Pancreas (tissue), 10 donors: ENCODE results near the gene DLX3. TPM values are rescaled to one million over a fixed set of nuclear protein-coding genes. Genes with fewer than 3 reads are reported as not detected.
A peak's percentile ranks its signal among the peaks of the same experiment; 100 is the strongest.

Experiments
- ATAC-seq, 4 donors: fragments of 200-7000 bp; cut with Tn5 transposase; one replicate each; pipeline versions ENCODE4 v1.8.0 to v1.9.1; 2020; ENCODE audit warnings: mild to moderate bottlenecking in 4 of 4, moderate library complexity in 4 of 4
- DNase-seq, 6 donors: peaks; one replicate each; pipeline ENCODE4 v3.0.0-alpha.2; 2020
- FAIRE-seq: peaks from 2 replicates; lab custom pipeline; 2012; peaks lifted over from hg19 to GRCh38; lab: Jason Lieb, UNC
- H3K27ac ChIP-seq, 4 donors: fragments of 200-600 bp; sonication (generic); 1 replicate in 3 of 4; 2 replicates in 1 of 4; pipeline versions ENCODE4 v1.5.0 to v1.8.0; 2020
- H3K27me3 ChIP-seq, 4 donors: fragments of 200-600 bp; one replicate each; pipeline ENCODE4 v1.8.0; 2021
- H3K36me3 ChIP-seq, 3 donors: fragments of 200-600 bp; sonication (generic) in 1 of 3; one replicate each; pipeline versions ENCODE4 v1.5.0 to v1.8.0; 2020 to 2021
- H3K4me1 ChIP-seq, 3 donors: fragments of 200-600 bp; one replicate each; pipeline ENCODE4 v1.8.0; 2021
- H3K4me3 ChIP-seq, 4 donors: fragments of 200-600 bp; sonication (generic) in 2 of 4; one replicate each; pipeline versions ENCODE4 v1.5.0 to v1.8.0; 2020 to 2021
- H3K9me3 ChIP-seq, 4 donors: fragments of 200-600 bp; one replicate each; pipeline ENCODE4 v1.8.0; 2021
- WGBS, 2 donors: extraction: QIAGEN DNeasy Blood & Tissue Kit; methylation state at CpG; one replicate each; pipeline ENCODE4 v1.1.7; 2013; 5-methylcytosine and 5-hydroxymethylcytosine counted together
- intact Hi-C, 3 donors: fragments of 100-400 bp; cut with DNase I; formaldehyde crosslinking; loops; one replicate each; pipeline versions ENCODE4 v1.11.1 to v1.14.2; 2022
- polyA plus RNA-seq, 2 donors: library from polyadenylated mRNA; stranded (reverse); fragments of 200-250 nt; gene quantifications; one replicate each; pipeline ENCODE4 v1.2.3, GENCODE V29; 2013
- total RNA-seq, 6 donors: library from RNA; stranded (reverse); fragmentation: NEBNext Ultra II Directional in 4 of 6; extraction: Animal tissue kit (Norgen Biotek cat#: 25700) in 4 of 6; gene quantifications; one replicate each; pipeline versions ENCODE4 v1.2.1 to v1.2.4, GENCODE V29; 2021 to 2023
- TF ChIP-seq, protein P1 (sequence below), 4 donors: fragments of 200-600 bp; sonication (generic) in 3 of 4; IDR thresholded peaks; one replicate each; pipeline versions ENCODE4 v1.5.0 to v1.8.0; 2021; ENCODE audit warnings: antibody characterized with exemption in 4 of 4
- donor health status: healthy with polysubstance abuse.
- donor health status: DM: no; HTN: no; CAD: no; lungs with moderate emphysema.
- donor health status: DM: no; HTN: no; CAD: no.
- donor health status: control.
- donor health status: control.
- donor health status: Bipolar disorder and iron deficiency.
- donor health status: DM: yes; HTN: yes; CAD: no.
- donor health status: DM: no; HTN: no; CAD: no.
- donor health status: DM: no; HTN: no; CAD: no.
- donor health status: DM: yes; HTN: yes; CAD: no.

DLX3 gene
- total and polyA plus RNA-seq, 8 donors, result 0.09 to 0.53 (median 0.32) TPM

DNA sequence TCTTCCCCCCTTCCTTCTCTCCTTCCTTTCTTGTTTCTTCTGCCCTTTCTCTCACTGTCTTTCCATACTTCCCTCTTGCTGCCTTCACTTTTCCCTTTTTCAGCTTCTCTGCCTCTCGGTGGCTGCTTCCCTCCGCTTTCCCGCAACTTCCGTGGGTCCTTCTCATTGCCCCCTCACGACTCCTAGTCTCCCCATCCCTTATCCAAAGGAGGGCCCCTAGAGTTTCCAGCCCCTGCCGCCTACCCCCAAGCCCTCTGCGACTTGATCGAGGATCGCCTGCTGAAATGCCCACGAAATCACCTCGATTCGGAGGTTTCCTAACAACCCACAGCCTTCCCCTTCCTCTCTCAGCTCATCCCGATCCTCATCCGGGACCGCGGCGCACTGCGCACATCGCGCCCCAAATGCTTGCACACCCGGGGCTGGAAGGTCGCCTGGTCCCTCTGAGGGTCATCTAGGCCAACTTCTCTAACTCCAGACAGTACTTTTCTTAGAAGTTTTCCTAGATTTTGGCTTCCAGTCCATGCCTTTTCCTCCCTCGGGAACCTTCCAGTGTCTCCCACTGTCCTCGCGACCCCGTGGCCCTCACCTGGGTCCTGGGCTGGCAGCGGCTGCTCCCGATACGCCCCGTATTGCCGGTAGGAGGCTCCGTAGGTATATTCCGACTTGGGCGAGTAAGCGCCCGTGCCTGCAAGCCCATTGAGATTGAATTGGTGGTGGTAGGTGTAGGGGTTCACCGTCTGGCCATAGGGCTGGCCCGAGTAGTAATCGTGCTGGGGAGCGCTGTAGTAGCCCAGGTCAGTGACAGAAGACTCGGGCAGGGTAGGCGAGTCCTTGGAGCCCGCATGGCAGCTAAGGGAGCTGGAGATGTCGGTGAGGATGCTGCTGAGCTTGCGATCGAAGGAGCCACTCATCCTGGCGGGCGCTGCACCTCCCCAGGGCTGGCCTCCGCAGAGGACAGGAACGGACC lies 654 bp downstream of the DLX3 start:
- no peaks in the 10 kb centered on the region for H3K36me3 ChIP-seq
- intact Hi-C loops, result loop anchor here in 2 of 3 donors (5.0 kb wide), 5 partner anchors 42 to 132 kb away; no protein-coding TSS in a partner anchor
- FAIRE-seq, result no peak
- H3K4me3 ChIP-seq, result peak overlapping the region in 3 of 4 donors; percentile 16 to 58 (median 44)
- TF ChIP-seq, protein P1, sequence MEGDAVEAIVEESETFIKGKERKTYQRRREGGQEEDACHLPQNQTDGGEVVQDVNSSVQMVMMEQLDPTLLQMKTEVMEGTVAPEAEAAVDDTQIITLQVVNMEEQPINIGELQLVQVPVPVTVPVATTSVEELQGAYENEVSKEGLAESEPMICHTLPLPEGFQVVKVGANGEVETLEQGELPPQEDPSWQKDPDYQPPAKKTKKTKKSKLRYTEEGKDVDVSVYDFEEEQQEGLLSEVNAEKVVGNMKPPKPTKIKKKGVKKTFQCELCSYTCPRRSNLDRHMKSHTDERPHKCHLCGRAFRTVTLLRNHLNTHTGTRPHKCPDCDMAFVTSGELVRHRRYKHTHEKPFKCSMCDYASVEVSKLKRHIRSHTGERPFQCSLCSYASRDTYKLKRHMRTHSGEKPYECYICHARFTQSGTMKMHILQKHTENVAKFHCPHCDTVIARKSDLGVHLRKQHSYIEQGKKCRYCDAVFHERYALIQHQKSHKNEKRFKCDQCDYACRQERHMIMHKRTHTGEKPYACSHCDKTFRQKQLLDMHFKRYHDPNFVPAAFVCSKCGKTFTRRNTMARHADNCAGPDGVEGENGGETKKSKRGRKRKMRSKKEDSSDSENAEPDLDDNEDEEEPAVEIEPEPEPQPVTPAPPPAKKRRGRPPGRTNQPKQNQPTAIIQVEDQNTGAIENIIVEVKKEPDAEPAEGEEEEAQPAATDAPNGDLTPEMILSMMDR (IDR thresholded peaks at IDR 0.05), result no peak
- DNase-seq, result peak in 1 of 6 donors; percentile 54
- 13 to 16% methylated on average over 50 of the region's 50 CpGs for WGBS, 2 donors
- H3K4me1 ChIP-seq, result peaks cover 0 to 10% (median 4%) of the 10 kb centered on the region in 3 donors
- ATAC-seq, result peak in 1 of 4 donors; percentile 3
- H3K9me3 ChIP-seq, result no peaks in the 10 kb centered on the region
- H3K27ac ChIP-seq, result no peak overlapping the region
- peaks cover 0 to 8% (median 1%) of the 10 kb centered on the region in 4 donors for H3K27me3 ChIP-seq

DNA sequence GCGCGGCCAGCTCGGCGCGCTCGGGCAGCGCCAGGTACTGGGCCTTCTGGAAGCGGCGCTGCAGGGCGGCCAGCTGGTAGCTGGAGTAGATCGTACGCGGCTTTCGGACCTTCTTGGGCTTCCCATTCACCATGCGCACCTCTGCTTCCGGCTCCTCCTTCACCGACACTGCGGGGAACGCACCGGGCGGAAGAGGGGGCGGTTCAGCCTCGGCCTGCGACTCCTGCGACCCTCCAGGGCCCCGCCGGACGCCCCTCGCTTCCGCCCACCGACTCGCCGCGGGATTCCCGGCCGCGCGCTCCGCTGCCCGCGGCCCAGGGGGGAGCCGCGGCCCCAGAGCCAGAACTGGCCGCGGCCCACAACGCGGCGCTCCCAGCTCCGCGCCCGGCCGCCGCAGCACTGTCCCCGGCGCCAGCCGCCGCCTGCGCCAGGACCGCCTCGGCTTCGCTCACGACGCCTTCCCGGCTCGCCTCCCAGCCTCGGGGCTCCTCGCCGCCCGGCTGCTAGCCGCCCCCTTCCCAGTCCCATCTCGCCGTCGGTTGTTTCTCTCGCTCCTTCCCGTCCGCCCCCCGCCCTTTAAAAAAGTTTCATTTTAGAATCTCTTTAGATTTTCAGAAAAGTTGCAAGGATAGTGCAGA lies 1.5 kb downstream of the DLX3 start:
- peak; percentile 19 to 62 (median 44) for ATAC-seq
- Histone ChIP-seq H3K27me3 (peaks cover 0 to 8% (median 1%) of the 10 kb centered on the region in 4 donors), H3K36me3 (no peaks in the 10 kb centered on the region), H3K9me3 (no peaks in the 10 kb centered on the region), H3K4me3 (peak overlapping the region; percentile 16 to 58 (median 36)), H3K4me1 (peaks cover 0 to 10% (median 4%) of the 10 kb centered on the region in 3 donors), H3K27ac (no peak overlapping the region)
- 4 to 5% methylated on average over 52 to 77 of the region's 77 CpGs for WGBS, 2 donors
- DNase-seq, result peak in 2 of 6 donors; percentile 42 to 71
- FAIRE-seq, result no peak
- intact Hi-C loops, result no loop called here
- TF ChIP-seq, protein P1 (IDR thresholded peaks at IDR 0.05), result no peak

DNA sequence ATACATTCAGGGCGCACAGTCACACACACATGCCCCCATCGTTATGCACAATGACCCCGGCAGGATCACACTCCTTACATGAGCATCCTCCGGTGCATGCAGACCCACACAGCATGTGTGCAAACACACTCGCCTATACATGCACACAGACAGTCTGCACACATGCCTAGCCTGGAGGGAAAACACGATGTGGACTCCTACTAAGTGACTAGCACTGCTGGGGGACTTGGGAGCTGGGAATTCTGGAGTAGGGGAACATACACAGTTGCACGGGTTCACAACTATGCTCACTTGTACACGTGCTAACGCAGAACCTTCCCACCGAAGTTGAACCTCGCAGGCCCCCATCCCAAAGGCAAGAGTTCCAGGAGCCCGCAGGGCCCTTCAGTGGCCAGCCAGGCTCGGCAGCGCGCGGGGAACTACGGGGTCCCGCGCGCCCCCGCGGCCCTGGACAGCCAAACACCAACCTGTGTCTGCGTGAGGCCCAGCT lies 2.0 kb downstream of the DLX3 start:
- DNase-seq, result no peak
- Histone ChIP-seq H3K4me1 (peaks cover 0 to 8% (median 4%) of the 10 kb centered on the region in 3 donors), H3K9me3 (no peaks in the 10 kb centered on the region), H3K27ac (no peak overlapping the region), H3K36me3 (no peaks in the 10 kb centered on the region), H3K4me3 (peak overlapping the region in 3 of 4 donors; percentile 28 to 58 (median 44)), H3K27me3 (peaks cover 0 to 8% (median 1%) of the 10 kb centered on the region in 4 donors)
- WGBS, 2 donors, result 42 to 43% methylated on average over 23 of the region's 23 CpGs
- no peak for ATAC-seq
- TF ChIP-seq, protein P1 (IDR thresholded peaks at IDR 0.05), result no peak
- FAIRE-seq, result no peak
- intact Hi-C loops, result no loop called here

DNA sequence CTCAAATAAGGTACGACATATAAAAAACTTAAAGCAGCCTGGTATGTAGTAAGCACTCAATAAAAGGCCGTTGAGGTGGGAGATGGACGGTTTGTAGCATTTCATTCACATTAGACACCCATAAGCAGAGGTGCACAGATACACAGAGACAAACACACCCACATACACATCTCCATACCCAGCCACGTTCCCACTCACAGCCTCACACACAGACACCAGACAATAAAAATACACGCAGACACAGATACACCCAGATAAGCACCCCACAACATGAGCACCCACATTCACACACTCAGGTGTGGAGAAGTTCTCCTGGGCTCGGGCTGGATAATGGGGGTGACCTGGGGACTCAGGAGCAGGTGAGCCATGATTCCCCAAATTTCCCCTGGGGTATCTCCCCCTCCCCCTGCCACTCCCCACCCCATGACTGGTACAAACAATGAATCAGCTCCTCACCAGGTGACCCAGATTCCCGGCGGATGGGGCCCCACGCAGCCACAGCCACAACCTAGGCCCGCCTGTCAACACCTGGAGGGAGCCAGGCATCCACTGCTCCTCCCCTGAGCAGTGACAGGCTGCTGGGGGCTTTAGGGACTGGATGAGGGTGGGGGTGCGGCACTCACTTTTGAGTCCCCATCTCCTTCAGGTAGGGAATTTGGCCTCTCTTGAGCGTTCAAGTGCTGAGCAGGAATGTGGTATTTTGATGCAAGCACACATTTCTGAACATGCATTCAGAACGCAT lies 2.7 kb downstream of the DLX3 start:
- intact Hi-C loops, result no loop called here
- FAIRE-seq, result no peak
- 83 to 88% methylated on average over 13 of the region's 13 CpGs for WGBS, 2 donors
- H3K36me3 ChIP-seq, result no peaks in the 10 kb centered on the region
- DNase-seq, result peak in 1 of 6 donors; percentile 48
- no peak overlapping the region for H3K4me3 ChIP-seq
- peaks cover 0 to 8% (median 4%) of the 10 kb centered on the region in 3 donors for H3K4me1 ChIP-seq
- no peak for ATAC-seq
- no peaks in the 10 kb centered on the region for H3K9me3 ChIP-seq
- H3K27ac ChIP-seq, result no peak overlapping the region
- H3K27me3 ChIP-seq, result peaks cover 0 to 8% (median 1%) of the 10 kb centered on the region in 4 donors
- TF ChIP-seq, protein P1 (IDR thresholded peaks at IDR 0.05), result no peak
